ENCODE data around the gene ZNF521.

DNA sequence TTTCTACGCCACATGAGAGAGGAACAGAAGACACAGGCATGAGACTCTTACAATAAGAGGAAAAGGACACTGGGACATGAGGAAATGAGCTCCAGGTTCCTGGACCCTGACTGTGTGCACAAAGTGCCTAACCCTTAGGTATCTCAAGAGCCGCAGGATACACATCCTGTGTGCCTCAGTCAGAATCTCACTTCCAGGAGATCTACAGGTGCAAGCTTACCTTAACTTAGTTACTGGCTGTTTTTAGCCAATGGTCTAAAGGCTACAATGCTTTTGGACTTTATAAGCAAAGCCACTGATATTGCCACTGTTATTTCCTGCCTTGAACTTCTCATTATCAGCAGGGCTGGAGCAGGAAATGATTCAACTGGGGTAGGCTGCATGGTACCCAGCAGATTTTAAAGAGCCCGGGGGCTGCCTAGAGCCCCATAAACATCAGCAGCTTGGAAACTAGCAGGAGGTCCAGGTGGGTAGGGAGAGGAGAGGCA lies 254.4 kb downstream of the ZNF521 start:
- TF ChIP-seq REST (IDR thresholded peaks at IDR 0.05; ENCODE audit: insufficient read depth in 1 of 2, low read depth in 2 of 2, low read length in 2 of 2) (no peak), SIN3A (IDR thresholded peaks at IDR 0.05; ENCODE audit: borderline replicate concordance, insufficient read depth, low read length) (no peak), TAF1 (IDR thresholded peaks at IDR 0.05; ENCODE audit: borderline replicate concordance, insufficient read depth, low read length) (no peak), POLR2AphosphoS5 (IDR thresholded peaks at IDR 0.05; ENCODE audit: low read depth, low read length) (no peak), FOXP2 (optimal IDR thresholded peaks at IDR 0.05; ENCODE audit: borderline replicate concordance, extremely low read depth, extremely low read length, insufficient read depth) (no peak)

Measured in PFSK-1 (cell line).